Central memory CD4-positive, alpha-beta T cell (primary cell): ENCODE measurements around the gene MRPS18C.
"Not testable (repeated sequence)": the region's sequence is repeated elsewhere in the genome, so short reads cannot be mapped to it uniquely, and the experiment has no call there.

Experiments used
- DNase-seq: peaks from one replicate; pipeline ENCODE4 v3.0.0; 2022

MRPS18C gene

DNA sequence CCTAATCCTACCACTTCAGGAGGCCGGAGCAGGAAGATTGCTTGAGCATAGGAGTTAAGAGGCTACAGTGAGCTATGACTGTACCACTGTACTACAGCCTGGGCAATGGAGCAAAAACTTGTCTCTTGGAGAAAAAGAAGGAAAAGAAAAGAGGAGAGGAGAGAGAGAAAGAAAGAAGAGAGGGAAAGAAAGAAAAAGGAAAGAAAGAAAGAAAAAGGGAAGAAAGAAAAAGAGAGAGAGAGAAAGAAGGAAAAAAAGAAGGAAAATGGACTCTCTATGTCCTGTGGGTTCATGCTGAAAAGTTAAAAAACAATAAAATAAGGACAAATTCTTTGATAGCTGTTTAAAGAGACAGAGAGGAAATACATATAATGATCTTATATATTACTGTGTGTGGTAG lies 42.3 kb downstream of the MRPS18C start:
- no peak for DNase-seq

DNA sequence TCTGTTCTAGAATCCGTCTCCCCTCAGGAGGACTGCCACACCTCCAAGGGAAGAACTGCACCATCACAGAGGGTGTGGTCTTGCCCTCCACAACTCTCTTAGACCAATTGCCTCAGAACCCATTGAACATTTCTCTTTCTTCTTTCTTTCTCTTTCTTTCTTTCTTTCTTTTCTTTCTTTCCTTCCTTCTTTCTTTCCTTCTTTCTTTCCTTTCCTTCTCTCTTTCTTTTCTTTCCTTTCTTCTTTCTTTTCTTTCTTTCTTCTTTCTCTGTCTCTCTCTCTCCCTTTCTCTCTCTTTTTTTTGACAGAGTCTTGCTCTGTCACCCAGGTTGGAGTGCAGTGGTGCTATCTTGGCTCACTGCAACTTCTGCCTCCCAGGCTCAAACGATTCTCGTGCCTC lies 45.8 kb downstream of the MRPS18C start:
- DNase-seq: not testable (repeated sequence)

DNA sequence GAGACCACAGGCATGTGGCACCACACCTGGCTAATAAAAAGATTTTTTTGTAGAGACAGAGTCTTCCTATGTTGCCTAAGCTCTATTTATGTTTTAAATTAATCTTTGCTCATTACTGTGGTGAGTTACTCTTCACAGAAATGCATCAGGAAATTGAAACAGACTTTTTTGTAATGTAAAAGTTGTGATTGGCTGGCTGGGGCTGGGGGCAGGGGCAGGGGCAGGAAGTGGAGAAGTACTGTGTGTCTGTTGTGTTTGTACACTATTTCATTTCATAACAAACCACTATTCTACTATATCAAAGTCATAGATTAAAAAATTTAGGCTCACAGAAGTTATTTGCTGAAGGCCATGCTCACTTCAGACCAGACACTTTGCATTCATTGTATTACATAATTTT lies 48.1 kb downstream of the MRPS18C start:
- peak; percentile 23 for DNase-seq

DNA sequence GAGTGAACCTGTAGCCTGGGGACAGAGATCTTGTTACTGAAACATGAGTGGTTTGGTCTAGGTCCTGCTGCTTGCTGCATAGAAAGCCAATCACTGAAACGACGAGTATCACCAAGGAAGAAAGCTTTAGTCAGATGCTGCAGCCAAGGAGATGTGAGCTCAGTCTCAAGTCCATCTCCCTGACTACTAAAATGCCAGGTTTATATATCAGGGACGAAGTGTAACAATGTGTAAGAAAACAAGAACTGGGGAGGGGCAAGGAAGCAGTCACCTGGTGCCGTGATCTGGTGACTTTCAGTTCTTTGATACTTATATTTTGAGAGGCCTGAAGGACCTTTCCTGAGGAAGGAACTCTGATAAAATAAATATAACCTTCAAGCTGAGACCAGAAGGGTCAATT lies 48.6 kb downstream of the MRPS18C start:
- DNase-seq: no peak

DNA sequence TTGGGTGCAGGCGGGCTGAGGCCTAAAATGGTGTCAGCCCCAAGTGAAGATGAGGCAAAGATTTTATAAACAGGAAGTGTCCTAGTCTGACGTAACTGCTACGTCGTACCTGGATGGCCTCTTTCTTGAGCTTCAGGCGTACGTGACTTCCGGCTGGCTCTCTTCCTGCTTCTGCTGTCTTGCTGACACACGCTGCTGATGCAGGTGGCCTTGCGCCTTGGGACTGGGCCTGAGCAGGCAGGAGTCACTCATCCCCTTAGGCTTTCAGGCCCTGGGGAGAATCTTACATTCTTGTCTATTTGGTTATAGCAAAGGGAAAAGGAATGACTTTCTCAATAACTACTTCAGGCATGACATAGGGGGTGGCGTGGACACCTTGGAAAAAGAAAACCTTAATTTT lies 49.1 kb downstream of the MRPS18C start:
- no peak for DNase-seq

DNA sequence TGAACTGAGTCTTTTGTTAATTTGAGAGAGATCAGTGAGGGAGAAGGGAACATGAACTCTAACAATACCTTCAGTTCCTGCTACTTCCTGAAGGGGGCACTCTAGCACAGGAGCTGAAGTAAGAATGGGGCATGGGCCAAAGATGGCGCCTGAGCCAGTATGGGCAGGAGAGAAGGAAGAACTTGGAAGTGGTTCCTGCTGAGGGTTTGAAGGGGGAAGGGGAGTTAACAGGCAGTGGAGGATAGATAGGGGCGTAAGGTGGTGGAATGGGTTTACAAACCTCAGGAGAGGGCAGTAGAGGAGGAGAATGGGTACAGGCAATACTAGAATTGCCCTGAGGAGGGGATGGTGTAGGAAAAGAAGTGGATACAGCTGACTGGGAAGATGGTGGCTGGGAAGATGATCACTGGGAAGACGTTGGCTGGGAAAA lies 53.3 kb downstream of the MRPS18C start:
- DNase-seq: peak; percentile 50

DNA sequence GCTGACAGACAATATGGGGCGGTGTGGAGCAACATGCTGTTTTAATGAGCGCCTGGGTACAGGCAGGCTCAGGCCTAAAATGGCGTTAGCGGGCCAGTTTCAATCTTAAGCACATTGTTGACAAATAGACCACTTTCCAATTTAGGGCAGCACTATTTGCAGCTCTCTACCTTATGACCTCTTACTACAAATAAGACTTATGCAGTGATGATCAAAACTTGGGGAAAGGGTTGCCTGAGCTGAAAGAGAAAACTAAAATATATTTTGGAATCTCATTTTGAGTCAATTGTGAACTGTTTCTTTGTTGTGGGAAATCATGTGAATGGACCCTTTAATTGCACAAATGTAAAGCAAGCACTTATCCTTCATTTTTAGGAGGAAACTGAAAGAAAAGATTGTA lies 54.6 kb downstream of the MRPS18C start:
- DNase-seq: no peak
